HL-60/S4 treated with phorbol 12-myristate 13-acetate at 8.2 ng/mL for 4 days and 3 days (cell line): ENCODE measurements around the gene GRWD1.
"Not testable (repeated sequence)": the region's sequence is repeated elsewhere in the genome, so short reads cannot be mapped to it uniquely, and the experiment has no call there.

Source experiments
- in situ Hi-C: fragments of 300-500 bp; cut with MboI; formaldehyde crosslinking; loops from 2 replicates; pipeline ENCODE4 v1.15.0; 2022; ENCODE audit warnings: low sequenced_read_pairs

The GRWD1 gene

DNA sequence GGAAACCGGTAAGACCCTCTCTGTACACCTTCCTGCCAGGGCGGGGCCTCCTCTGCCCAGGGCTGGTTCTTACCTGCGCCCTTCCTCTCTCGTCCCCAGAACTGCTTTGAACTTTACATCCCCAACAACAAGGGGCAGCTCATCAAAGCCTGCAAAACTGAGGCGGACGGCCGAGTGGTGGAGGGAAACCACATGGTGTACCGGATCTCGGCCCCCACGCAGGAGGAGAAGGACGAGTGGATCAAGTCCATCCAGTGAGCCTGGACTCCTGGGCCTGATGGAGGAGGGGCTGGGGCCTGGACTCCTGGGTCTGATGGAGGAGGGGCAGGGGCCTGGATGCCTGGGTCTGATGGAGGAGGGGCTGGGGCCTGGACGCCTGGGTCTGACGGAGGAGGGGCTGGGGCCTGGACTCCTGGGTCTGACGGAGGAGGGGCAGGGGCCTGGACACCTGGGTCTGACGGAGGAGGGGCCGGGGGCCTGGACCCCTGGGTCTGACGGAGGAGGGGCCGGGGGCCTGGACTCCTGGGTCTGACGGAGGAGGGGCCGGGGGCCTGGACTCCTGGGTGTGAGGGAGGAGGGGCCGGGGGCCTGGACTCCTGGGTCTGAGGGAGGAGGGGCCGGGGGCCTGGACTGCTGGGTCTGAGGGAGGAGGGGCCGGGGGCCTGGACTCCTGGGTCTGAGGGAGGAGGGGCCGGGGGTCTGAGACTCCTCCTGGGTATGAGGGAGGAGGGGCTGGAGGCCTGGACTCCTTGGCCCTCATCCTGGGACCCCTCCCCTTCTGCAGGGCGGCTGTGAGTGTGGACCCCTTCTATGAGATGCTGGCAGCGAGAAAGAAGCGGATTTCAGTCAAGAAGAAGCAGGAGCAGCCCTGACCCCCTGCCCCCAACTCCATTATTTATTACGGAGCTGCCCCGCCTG is 32.8 kb downstream of the GRWD1 start:
- in situ Hi-C loops = no loop called here

DNA sequence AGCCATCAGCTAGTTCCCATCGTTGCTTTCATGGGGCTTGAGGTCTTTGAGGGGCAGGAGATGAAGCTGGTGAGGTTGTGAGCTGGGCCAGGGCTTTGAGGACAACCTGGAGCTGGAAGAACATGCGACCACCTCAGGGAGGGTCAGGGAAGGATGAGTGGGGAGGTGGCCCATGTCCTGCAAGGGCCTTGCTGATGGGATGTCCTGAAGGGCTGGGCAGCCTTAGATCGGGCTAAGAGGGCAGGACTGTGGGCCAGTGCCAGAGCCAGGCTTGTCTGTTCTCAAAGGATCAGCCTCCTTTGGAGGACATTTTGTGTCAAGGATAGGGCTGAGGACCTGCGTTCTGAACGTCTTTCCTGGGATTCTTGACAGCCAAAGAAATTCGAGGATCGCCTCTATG is 33.9 kb downstream of the GRWD1 start:
- in situ Hi-C loops = no loop called here

GRCh38 chr19:48480183-48480557 is 34.4 kb downstream of the GRWD1 start:
- in situ Hi-C loops = no loop called here

- in situ Hi-C loops = no loop called here
Observed at GRCh38 chr19:48480558-48481500, 35.0 kb downstream of the GRWD1 start.

DNA sequence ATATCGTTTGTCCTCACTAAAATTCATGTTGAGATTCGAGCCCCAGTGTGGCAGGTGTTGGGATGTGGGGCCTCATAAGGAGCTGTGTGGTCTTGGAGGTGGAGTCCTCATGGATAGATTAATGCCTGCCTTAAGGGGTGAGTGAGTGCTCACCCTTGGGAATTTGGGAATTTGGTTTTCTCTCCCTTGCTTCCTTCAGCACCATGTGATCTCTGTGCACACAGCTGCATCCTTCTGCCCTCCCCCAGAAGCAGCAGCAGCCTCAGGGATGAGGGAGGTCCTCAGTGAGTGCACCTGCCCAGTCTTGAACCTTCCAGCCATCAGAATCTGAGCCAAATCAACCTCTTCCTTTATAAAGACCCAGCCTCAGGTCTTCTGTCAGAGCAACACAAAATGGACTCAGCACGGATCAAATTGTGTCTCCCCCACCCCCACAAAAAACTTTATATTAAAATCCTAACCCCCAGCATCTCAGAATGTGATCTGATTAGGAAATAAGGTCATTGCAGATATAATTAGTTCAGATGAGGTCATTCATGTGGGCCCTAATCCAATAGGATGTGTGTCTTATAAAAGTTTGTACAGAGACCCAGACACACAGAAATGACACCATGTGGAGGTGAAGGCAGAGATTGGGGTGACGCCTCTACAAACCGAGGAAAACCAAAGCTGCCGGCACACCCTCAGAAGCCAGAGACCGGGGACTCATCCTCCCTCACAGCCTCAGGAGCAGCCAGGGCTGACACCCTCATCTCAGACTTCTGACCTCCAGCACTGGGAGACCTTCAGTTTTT is 36.3 kb downstream of the GRWD1 start:
- in situ Hi-C loops = no loop called here

DNA sequence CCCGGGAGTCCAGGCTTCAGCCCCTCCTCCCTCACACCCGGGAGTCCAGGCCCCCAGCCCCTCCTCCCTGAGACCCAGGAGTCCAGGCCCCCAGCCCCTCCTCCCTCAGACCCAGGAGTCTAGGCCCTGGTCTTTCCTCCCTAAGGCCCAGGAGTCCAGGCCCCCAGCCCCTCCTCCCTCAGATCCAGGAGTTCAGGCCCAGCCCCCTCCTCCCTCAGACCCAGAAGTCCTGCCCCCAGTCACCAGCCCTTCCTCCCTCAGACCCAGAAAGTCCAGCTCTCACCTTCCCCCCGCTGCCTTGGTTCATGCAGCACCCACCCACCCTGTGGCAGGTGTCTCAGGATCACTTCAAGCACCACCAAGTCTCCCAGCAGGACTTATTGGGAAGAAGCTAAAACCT is 37.5 kb downstream of the GRWD1 start:
- in situ Hi-C loops = no loop called here

DNA sequence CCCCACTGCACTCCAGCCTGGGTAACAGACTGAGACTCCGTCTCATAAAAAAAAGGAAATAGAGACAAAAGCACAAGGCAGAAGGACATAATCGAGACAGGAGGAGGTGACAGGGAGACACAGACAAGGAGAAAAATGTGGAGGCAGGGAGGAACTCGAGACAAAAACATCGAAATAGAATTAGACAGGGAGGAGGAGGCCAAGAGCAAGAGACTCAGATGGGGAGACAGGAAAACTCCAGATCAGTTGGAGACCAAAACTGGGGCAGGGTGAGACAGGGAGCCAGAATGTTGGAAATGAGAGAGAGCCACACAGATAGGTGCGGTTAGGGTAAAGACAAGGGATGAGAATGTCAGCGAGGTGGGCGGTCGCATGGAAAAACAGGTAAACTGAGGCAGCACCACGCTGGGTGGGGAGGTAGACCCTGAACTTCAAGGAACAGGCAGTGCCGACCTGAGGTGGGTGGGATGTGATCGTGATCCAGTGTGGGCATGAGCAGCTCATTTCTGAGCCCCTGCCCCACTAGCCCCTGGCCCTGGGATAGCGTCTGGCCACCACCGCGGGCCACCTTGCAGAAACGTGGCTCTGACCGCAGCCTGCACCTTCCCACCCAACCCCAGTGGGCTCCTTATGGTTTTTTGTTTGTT is 38.6 kb downstream of the GRWD1 start:
- in situ Hi-C loops = no loop called here

DNA sequence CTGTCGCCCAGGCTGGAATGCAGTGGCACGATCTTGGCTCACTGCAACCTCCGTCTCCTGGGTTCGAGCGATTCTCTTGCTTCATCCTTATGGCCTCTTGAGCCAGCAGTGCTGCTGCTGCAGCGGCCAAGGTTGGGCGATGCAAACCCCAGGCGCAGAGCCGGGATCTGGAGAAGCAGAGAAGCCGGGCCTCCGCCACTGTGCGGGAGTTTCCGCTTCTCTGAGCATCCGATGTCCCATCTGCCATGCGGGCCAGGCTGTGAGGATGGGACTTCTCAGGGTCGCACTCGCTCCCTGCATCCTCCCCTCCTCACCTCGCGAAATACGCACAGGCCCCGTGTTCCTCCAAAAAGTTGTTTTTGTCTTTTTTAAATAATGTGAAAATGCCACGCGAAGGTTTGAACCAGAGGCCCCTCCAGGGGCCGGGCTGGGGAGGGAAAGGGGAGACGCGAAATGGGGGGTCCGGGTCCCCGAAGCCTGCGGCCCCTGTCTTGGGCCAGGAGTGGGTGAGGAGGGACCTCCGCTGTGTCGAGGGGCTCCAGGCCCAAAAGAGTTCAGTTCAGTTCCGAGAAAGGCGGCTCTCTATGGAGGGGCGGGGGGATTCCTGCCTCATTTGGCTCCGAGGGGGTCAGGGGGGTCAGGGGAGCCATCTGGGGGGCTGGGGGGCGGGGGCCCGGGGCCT is 39.3 kb downstream of the GRWD1 start:
- in situ Hi-C loops = no loop called here

DNA sequence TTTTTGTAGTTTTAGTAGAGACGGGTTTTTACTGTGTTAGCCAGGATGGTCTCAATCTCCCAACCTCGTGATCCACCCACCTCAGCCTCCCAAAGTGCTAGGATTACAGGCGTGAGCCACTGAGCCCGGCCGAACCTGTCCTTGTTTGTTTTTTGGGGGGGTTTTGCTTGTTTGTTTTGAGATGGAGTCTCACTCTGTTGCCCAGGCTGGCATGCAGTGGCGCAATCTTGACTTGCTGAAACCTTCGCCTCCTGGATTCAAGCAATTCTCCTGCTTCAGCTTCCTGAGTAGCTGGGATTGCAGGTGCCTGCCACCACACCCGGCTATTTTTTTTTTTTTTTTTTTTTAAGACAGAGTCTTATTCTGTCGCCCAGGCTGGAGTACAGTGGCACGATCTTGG is 40.9 kb downstream of the GRWD1 start:
- in situ Hi-C loops = not testable (repeated sequence)

GRCh38 chr19:48487544-48487943 is 41.8 kb downstream of the GRWD1 start:
- in situ Hi-C loops = no loop called here

GRCh38 chr19:48487948-48488347 is 42.2 kb downstream of the GRWD1 start:
- in situ Hi-C loops = no loop called here

DNA sequence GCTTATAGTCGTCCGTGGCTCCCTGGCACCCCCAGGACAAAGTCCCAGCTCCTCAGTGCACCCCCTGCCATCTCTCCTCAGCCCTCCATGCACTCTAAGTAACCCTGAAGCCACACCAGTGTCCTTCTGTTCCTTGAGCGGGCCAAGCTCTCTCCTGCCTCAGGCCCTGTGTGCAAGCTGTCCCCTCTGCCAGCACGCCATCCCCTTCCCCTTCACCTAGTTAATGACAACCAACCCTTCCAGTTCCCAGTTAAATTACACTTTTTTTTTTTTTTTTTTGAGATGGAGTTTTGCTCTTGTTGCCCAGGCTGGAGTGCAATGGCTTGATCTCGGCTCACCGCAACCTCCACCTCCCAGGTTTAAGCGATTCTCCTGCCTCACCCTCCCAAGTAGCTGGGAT is 42.7 kb downstream of the GRWD1 start:
- in situ Hi-C loops = not testable (repeated sequence)

DNA sequence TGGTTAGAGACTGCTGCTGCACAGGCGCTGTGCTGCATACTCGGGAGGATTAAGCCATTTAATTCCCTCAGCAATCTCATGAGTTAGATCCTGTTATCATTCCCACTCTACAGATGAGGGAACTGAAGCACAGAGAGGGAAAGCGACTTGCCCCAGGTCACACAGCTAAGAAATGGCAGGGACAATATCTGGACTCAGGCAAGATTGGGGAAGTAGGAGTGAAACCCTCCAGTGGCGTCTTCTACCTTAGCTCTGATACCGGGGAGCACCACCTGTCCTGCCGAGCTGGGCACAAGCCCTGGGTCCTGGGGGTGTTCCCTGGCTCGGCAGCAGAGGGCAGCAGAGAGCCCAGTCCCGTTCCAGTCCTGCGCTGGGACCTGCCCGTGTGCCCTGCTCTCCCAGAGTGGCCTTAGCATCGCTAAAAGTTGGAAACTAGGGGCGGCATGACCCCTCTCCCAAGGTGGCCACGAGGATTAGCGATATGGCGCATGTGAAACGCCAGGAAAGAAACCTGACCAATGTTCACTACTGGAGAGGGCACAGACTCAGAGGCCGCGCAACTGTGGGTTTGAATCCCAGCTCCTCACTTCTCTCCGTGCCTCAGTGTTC is 43.9 kb downstream of the GRWD1 start:
- in situ Hi-C loops = no loop called here

DNA sequence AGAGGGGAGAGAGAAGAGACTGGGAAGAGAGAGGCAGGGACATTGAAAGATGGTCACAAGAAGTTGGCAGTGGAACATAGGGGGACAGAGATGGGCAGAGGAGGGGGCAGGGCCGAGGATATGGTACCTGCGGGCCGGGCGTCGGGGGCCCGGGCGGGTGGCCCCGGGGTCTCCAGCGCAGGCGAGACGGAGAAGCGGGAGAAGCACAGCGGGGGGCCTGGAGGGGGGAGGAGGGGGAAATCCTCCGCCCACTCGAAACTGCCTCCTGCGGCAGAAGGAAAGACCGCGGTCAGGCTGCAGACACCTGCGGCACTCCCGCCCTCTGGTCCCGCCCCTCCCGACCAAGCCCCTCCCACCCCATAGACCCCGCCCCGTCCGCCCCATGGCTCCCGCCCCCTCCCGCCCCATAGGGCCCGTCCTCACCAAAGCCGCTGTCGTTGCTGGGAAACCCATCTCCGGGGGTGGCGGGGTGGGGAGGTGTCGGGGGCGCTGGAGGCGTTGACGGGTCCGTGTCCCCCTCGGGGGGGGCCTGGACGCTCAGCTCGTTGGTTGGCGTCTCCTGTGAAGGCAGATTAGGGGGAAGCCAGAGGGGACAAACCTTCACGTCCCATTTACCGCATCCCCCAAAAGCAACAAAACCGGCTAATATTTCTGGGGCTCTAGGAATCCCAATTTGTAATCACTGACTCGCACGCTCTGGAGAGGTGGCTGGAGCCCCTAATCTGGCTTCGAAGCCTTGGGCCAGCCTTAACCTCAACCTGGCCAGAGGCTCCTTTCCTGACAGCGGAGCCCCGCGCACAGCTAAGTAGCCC is 45.4 kb downstream of the GRWD1 start:
- in situ Hi-C loops = no loop called here

DNA sequence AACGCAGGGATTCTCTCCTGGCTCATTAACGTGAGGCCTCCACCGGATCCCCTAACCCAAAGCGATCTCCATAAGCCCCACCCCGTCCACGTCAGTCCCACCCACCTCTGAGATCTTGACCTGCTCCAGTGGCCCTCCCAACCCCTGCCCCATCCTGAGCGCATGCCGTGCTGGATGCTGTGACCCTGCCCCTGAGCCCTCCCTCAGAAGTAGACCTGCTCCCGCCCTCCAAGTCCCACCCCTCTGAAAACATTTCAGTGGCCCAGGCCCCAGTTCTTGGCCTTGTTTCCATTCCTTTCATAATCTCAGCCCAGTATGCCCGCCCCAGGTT is 46.0 kb downstream of the GRWD1 start:
- in situ Hi-C loops = no loop called here

DNA sequence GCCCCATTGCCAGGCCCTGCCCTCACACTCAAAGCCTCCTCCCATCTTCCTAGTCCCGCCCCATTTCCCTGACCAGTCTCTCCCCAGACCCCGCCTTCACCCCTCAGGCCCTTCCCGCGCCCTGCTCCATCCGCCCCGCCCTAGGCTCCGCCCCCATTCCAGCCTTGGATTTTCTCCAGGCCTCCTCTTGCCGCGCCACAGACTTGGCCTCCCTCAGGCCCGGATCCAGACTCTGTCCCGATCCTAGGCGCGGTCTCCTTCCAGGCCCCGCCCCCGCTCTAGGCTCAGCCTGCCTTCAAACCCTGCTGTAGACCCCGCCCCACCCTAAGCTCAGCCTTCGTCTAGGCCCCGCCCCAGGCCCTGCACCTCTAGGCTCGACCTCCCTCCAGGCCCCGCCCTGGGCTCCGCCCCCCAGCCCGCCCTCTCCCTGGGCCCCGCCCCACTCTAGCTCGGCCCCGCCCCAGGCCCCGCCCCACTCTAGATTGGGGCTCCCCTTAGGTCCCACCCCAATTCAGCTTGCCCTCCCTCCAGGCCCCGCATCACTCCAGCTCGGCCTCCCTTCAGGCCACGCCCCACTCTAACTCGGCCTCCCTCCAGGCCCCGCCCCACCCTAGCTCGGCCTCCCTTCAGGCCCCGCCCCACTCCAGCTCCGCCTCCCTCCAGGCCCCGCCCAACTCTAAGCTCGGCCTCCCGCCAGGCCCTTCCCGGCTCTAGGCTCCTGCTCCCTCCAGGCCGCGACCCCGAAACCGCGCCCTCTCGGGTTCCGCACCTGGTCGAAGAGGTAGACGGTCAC is 47.3 kb downstream of the GRWD1 start:
- in situ Hi-C loops = no loop called here

- in situ Hi-C loops = no loop called here
Observed at GRCh38 chr19:48493718-48494401, 48.1 kb downstream of the GRWD1 start.
